HG03354 (cell line): ENCODE measurements around the gene ZNF117.
"Not testable (repeated sequence)": the region's sequence is repeated elsewhere in the genome, so short reads cannot be mapped to it uniquely, and the experiment has no call there.

Source experiments
- ATAC-seq: cut with Tn5 transposase; IDR thresholded peaks from one replicate; pipeline ENCODE4 v1.9.1; 2021; ENCODE audit warnings: mild to moderate bottlenecking; ENCODE audit not compliant: unreplicated experiment, poor library complexity, severe bottlenecking

The ZNF117 gene

GRCh38 chr7:64934478-64934877 lies 56.4 kb downstream of the ZNF117 start:
- ATAC-seq, result no peak

- ATAC-seq, result not testable (repeated sequence)
These were observed 62.3 kb downstream of the ZNF117 start for GRCh38 chr7:64928252-64929187.
